GM10248 (cell line): ENCODE results near the gene FANCG.

Experiments used
- CTCF ChIA-PET: fragments of 300-600 bp; sonication (Branson Sonifier 250); formaldehyde crosslinking; extraction: SDS; loops from one replicate; lab custom pipeline; 2021; ENCODE audit warnings: antibody characterized with exemption; lab: Yijun Ruan, JAX
- POLR2A ChIA-PET: fragments of 350-650 bp; sonication (Branson Sonifier 250); formaldehyde crosslinking; extraction: SDS; loops from one replicate; lab custom pipeline; 2020; ENCODE audit warnings: antibody characterized with exemption; lab: Yijun Ruan, JAX
- DNase-seq: peaks from one replicate; pipeline ENCODE4 v3.0.0; 2012; ENCODE audit errors: extremely low spot score
- TF ChIP-seq, protein P1 (sequence below): IDR thresholded peaks from 2 replicates; pipeline ENCODE4 v1.5.1; 2012; ENCODE audit warnings: mild to moderate bottlenecking, low read depth; ENCODE audit errors: extremely low read depth, missing control alignments, control extremely low read depth

Gene FANCG

DNA sequence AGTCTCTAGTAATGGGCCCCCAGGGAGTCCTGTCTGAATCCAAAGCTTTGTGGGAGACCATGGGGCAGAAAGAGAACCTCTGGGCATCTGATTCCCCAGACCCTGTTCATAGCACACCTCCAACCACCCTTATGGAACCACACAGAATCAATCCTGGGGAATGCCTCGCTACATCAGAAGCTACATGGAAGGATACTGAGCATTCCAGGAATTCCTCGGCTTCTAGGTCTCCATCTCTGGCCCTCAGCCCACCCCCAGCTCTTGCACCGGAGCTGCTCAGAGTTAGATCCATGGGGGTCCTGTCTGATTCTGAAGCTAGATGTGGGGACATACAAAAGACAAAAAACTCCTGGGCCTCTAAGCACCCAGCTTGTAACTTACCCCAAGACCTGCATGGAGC, 35.7 kb downstream of the FANCG start:
- POLR2A ChIA-PET = no interaction called here
- CTCF ChIA-PET = interaction anchor here (0.9 to 1.7 kb wide), 8 partner anchors 9 to 147 kb away, joined by 3 to 10 read pairs (median 3); no protein-coding TSS in a partner anchor
- TF ChIP-seq, protein P1, sequence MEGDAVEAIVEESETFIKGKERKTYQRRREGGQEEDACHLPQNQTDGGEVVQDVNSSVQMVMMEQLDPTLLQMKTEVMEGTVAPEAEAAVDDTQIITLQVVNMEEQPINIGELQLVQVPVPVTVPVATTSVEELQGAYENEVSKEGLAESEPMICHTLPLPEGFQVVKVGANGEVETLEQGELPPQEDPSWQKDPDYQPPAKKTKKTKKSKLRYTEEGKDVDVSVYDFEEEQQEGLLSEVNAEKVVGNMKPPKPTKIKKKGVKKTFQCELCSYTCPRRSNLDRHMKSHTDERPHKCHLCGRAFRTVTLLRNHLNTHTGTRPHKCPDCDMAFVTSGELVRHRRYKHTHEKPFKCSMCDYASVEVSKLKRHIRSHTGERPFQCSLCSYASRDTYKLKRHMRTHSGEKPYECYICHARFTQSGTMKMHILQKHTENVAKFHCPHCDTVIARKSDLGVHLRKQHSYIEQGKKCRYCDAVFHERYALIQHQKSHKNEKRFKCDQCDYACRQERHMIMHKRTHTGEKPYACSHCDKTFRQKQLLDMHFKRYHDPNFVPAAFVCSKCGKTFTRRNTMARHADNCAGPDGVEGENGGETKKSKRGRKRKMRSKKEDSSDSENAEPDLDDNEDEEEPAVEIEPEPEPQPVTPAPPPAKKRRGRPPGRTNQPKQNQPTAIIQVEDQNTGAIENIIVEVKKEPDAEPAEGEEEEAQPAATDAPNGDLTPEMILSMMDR = no peak
- no peak for DNase-seq

DNA sequence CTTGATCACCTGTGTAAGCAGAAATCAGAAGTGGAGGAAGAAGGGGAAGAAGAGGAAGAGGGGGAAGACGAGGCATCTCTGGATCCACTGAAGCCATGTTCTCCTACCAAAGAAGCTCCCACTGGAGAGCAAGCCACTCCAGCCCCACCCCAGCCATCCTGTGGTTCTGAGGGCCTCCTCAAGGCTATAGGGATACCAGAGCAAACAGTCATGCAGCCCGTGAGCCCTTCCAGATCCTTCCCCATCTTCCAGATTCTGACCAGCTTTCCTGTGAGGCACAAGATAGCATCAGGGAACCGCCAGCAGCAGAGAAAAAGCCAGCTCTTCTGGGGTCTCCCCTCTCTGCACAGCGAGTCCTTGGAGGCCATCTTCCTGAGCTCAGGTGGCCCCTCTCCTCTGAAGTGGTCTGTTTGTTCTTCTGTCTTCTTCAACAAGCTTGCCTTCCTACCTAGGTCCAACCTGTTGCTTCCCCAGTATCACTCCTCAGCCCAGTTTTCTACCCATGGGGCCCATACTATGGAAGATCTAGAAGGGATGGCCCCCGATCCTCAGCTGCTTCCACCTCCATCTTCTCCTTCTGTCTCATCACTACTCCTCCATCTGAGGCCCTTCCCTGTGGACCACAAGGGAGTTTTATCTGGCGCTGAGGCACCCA, 36.7 kb downstream of the FANCG start:
- no peak for DNase-seq
- TF ChIP-seq, protein P1 = no peak
- CTCF ChIA-PET = interaction anchor here (1.0 to 3.7 kb wide), 3 partner anchors 8 to 144 kb away, joined by 3 to 40 read pairs (median 5); no protein-coding TSS in a partner anchor
- POLR2A ChIA-PET = interaction anchor here (1.0 kb wide), 1 partner anchor 9 kb away, joined by 5 read pairs; no protein-coding TSS in a partner anchor

DNA sequence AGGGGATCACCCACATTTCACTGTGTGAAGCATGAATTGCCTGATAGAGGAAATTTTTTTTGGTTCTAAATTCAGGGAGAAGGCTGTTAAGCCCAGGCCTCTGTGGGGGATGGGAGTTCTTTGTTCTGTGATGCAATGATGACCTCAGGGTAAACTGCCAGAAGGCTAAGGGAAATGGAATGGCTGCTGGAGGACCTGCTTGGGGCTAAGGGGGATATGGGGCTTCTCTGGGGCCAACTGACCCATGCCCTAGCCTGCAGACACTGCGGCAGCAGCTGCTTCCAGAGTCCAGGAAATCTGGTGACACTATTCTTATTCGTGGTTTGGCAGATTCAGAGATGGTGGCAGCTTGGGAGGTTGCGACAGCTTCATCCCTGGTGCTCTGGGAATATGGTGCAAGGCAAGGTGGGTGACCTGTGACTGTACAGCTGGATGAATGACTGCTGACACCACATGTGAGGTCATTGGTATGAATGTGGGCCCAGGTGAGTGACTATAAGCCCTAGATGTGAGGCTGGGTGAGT, 37.6 kb downstream of the FANCG start:
- no peak for DNase-seq
- ChIA-PET POLR2A (no interaction called here), CTCF (interaction anchor here (1.0 to 3.7 kb wide), 4 partner anchors 9 to 113 kb away, joined by 3 to 40 read pairs (median 3); no protein-coding TSS in a partner anchor)
- TF ChIP-seq, protein P1 = no peak

DNA sequence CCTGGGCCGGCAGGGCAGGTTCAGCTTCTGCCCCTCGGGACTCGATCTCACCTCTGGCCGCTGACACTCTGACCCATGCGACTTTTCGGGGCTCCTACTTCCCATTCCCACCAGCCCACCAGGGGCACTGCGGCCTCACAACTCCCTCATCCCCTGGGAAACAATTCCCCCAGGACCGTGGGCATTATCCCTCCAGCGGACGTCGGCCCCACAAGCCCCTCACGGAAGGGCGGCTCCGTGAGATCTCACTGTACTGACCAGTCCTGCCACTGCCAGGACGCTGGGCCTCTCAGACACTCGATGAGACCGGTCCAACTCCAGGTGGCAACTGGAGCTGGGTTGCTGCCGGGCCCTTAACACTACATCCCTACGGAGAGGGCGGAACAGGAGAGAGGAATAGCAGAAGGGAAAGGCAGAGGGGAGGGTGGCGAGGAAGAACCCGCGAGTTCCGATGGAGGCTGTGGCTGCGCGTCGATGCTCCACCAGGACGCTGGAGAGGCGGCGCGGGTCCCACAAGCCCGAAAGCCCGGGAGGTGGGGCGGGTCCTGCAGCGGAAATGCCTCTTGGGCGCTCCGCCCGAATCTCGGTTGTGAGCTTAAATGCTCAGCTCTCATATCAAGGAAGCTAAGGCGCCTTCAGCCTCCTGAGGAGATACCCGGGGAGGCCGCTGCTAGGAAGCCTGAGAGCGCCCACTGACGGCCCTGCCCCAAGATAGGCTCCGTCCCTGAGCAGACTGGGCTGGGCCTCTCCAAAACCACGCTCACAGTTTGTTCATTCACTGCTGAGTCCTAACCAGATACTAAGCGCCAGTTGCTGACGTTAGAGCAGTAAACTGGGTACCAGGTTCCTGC, 43.7 kb downstream of the FANCG start:
- ChIA-PET CTCF (interaction anchor here (0.6 to 1.5 kb wide), 4 partner anchors 9 to 137 kb away, joined by 3 to 5 read pairs (median 4); no protein-coding TSS in a partner anchor), POLR2A (interaction anchor here (1.0 kb wide), 1 partner anchor 27 kb away, joined by 3 read pairs; no protein-coding TSS in a partner anchor)
- TF ChIP-seq, protein P1 = no peak
- peak; percentile 33 for DNase-seq

DNA sequence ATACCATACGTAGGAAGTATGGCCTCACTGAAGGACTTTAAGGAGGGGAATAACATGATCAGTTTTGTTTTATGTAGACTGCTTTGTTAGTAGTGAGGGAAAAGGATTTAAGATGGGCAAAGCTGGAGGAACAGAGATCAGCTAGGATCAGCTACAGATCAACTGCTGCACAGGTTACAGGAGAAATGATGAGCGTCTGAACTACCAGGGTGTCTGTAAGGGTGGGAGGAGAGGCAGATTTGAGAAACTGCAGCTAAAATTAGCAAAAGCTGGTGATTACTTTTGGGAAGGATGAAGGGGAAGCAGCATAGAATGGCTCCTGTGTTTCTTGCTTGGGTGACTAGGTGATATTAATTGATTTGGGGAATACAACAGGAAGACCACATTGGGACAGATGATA, 46.6 kb downstream of the FANCG start:
- DNase-seq = no peak
- ChIA-PET POLR2A (no interaction called here), CTCF (interaction anchor here (1.1 to 2.5 kb wide), 2 partner anchors 8 to 19 kb away, joined by 3 to 17 read pairs; no protein-coding TSS in a partner anchor)
- TF ChIP-seq, protein P1 = no peak

DNA sequence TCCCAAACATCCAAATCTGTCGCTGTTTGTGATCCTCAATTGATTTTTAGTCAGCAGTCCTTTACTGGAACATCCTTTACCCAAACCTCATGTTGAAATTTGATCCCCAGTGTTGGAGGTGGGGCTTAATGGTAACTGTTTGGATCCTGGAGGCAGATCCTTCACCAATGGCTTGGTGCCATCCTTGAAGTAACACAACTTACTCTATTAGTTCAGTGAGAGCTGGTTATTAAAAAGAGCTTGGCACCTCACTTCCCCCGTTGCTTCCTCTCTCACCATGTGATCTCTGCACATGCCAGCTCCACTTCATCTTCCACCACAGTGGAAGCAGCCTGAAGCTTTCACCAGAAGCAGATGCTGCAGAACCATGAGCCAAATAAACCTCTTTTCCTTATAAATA, 49.9 kb downstream of the FANCG start:
- CTCF ChIA-PET = interaction anchor here (0.8 to 2.4 kb wide), 5 partner anchors 9 to 45 kb away, joined by 3 to 8 read pairs (median 3); partner anchors contain the start of gene VCP
- POLR2A ChIA-PET = no interaction called here
- TF ChIP-seq, protein P1 = no peak
- DNase-seq = no peak
